Activated CD4-positive, alpha-beta T cell treated with anti-CD3 and anti-CD28 coated beads, Interleukin-2, amount 50 U/mL, for 1 hour (primary cell): ENCODE measurements around the gene NRP2.

Source experiments
- DNase-seq: peaks from one replicate; pipeline ENCODE4 v3.0.0-alpha.2; 2020

The NRP2 gene

GRCh38 chr2:205733648-205734047 is 51.3 kb downstream of the NRP2 start:
- no peak for DNase-seq

DNA sequence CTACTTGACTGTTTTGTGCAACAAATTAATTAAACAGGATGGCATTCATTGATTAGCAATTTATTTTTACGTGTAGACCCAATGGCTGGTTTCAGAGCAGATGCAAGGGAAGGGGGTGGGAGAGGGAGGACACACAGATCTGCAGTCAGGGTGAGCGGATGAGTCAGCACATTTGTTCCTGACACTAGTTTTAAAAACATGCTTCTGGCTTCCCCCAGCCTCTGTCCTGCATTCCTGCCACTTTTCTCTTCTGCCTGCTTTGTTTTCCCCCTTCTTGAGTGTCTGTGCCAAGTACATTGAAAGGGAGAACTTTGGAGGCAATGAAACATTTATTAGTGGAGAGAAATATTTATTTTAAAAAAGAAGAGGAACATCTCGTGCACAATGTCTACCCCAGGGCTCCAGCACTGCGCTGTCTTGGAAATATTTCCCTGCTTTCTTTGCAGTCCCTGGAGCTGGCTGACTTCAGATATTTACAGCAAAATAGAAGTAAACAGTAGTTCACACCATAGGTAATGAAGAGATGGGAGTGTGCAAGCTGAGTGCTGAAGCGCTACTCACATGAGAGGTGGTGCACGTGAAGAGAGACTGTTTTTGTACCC is 52.2 kb downstream of the NRP2 start:
- no peak for DNase-seq

DNA sequence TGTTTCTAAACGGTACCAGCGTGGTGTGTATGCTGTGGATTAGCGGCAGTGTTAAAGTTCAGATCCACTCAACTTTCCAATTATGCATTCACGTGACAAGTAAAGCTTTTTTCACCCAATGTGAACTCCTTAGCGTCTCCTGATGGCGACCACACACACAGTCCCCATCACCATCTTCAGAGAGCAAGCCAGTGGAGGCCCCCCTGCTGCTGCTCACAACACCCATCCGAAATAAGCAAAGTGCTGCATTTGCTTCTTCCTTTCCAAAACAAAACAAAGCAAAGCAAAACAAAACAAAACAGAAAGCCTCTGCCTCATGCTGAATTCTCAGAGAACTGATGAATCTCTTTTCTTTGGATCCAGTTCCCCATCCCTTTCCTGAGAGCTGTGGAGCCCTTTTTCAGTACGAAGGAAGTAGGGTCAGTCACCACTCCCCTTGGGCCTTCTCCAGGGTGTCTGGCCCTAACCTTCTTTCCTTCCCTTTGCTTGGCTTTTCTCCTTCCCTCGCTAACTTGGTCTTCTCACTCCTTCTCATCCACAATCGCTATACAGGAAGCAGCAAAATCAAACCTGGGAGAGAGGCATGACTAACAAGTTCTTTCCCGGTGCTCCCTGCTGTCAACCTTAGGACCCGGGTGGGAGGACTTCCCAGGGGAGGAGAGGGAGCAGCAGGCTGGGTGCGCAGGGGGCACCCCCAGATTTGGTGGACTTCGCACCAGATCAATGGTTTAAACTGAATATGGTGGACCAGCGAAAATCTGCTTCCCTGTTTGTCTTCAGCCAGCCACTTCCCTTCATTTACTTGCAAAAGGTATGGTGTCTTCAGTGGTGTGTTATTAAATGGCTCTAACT is 56.0 kb downstream of the NRP2 start:
- no peak for DNase-seq

- DNase-seq: no peak
These were observed 57.3 kb downstream of the NRP2 start for GRCh38 chr2:205739620-205740019.

GRCh38 chr2:205740381-205740780 is 58.1 kb downstream of the NRP2 start:
- no peak for DNase-seq

DNA sequence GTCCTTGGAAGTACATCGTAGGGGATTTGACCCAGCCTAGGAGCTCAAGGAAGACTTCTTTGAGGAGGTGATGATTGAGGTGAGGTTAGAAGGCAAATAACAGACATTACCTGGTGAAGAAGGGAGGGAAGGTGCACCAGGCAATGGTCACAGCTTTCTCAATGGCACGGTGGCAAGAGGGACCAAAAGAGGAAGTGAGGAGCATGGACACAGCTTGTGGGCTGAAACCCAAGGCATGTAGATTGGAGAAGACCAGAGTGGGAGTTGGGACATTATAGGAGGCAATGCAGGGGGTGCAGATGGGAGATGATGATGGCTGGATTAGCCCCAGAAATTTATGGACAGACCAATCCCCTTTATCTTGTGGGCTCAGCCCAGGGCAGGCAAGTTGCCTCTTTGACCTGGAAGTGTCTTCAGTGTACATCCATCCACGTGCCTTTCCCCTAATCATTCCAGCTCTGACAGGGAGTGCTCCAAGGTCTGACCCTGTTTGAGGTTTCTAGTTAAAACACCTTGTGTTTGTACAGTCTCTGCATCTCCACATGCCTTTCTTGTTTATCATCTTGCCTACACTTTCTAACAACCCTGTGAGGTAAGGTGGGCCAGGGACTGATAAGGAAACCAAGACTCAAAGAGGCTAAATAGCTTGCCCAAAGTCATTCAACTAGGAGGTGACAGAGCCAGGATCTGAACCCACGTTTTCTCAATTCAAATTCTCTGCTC is 59.1 kb downstream of the NRP2 start:
- DNase-seq: no peak

GRCh38 chr2:205743137-205743536 is 60.8 kb downstream of the NRP2 start:
- DNase-seq: no peak

DNA sequence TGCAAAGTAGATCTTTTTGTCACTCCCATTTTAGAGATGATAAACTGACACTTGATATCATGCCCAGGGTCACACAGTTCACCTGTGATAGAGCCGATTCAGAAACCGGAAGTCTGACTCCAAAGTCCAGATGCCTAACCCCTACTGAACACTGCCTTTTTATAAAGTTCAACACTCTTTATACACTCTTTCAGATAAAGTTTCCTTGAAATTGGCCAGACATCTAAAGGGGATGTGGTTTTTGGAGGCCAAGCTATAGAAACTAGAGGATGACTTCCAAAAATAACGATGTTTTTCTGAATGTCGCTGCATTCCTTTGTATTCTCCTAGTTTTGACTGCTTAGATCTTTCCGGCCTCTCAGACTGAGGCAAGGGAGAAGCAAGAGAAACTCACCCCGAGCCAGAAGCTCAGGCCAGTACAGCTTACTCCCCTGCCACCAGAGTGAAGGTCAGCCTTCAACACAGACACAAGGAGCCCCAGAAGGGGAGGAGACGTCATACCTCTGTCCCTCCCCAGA is 61.8 kb downstream of the NRP2 start:
- no peak for DNase-seq

DNA sequence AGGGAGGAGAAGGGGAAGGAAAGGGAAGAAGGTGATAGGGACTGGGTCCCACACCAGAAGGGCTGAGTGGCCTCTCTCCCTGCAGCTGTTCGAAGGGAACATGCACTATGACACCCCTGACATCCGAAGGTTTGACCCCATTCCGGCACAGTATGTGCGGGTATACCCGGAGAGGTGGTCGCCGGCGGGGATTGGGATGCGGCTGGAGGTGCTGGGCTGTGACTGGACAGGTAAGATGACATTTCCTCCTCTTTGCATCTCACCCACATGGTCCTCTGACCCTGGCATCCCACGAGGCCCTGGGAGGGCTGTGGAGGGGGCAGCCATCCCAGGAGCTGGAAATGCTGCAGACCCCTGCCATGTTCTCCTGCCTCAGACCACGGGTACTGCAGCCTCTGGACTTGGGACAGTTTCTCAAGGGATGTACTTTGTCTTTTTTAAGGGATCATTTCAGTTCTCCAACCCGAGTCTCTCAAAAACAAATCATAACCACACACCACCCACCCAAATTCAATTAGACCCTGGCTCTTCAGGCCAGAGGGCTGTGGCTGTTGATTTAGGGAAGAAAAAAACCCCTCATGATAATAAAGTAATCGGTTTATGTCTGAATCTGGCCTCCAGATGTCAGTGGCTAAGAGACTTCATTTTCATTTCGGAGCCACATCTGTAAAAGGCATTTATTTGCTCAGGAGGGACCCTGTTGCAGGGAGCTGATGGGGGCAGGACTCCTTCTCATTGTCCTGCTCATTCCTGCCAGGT is 63.5 kb downstream of the NRP2 start:
- no peak for DNase-seq

DNA sequence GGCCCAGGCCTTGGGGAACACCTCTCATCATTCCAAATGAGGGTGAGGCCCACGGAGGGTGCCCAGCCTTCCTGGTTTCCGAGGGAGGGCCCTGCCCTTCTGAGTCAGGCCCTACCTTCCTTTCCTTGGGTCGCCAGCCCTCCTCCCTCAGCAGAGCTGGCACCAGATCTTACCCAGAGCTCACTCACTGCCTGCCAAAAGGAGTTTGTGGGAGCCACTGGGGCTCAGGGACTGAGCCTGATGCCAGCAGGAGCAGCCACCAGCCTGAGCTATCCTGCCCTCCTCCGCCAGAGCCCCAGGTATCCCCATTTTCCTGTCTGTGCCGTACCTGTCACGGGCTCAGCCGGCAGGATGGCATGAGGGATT is 64.1 kb downstream of the NRP2 start:
- DNase-seq: no peak

DNA sequence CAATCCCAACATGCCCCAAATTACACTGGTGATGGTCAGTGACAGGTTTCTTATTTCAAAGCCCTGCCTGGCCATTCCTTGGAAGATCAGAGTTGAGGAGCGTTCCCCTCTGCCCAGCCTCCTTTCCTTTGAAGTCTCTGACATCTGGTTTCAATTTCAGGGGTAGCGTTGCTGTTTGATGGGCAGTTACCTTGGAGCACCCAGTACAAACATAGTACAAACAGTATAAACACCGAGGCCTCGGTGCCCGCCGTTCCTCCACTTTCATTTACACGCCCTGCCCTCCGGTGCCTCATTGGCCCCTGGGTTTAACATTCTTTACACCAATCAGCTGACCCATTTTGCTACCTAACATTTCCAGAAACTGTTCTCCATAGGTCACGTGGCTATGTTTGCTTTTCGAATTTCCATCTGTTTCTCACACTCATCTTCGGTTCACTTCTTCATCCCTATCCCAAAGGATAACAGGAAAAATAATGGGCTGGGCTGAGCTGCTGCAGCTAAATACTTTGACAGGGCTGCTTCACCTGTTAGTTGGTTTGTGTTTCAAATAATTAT is 65.6 kb downstream of the NRP2 start:
- no peak for DNase-seq

DNA sequence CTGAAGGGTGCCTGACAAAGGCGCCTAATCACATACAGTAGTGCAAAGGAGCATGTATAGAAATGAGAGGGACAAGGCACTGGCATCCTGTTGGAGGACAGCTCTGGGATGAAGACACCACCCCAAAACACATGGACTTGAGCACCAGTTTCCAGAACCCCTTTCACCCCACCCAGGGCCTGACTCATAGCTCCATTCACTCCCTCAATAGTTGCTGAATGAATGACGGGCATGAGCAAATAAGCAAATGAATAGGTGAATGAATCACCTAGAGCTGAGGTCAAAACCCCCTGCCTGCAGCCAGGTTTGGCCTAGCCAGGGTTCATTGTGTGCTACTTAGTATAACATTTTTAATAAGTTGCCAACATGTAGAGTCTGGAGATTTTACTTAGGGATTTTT is 66.3 kb downstream of the NRP2 start:
- DNase-seq: no peak

DNA sequence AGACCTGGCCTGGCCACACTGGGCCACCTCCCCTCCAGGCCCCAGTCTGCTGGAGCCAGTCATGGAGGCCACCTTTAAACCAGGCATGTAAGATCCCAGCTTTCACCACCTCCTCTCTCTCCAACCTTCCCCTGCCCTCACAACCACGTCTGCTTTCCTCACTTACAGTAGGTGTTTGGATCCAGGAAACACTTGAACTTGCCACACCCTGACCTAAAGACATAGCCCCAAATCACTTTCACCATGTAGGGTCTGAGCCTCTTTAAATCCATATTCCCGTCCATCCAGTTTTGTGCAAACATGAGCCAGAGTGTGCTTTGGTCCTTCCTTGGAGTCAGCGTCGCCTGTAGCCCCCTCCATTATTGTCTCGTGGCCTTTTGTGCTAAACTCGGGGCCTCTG is 66.8 kb downstream of the NRP2 start:
- DNase-seq: no peak

DNA sequence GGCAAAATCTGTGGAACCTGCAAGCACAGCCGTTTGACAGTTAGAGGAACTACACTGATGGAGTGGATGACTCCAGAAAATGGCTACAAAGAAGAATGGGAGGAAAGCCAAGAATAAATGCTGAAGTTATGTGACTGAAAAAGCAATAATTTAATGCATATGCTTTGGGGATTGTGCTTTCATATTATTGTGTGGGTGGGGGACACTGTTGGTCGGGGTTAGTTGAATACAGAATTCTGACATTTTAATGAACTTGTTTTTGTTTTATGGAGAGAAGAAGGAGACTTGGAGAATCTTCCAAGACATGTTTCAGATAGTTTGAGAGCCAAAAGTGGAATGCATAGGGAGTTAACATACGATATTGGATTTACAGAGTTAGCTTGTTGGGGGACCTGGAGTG is 68.5 kb downstream of the NRP2 start:
- no peak for DNase-seq

DNA sequence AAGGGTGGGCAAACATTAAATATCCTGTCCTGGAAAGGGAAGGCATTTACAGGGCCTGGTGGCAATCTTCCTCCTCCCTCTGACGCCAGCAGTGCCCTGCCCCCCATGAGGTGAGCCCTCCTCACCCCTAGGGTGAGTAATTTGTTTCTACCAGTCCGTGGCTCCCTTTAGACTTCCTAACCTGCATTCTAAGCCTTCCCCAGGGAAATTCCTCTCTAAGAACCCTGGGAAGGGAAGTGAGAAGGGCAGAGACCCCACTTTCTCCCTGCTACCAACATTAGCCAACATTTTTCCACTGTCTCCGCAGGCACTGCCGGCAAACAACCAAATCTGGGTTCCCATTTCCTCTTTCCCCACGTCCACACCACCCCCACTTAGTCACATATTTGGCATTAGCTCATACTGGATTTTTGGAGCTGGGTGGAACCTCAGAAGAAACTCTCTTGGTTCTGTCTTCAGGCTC is 69.3 kb downstream of the NRP2 start:
- DNase-seq: no peak

GRCh38 chr2:205752296-205752820 is 70.1 kb downstream of the NRP2 start:
- no peak for DNase-seq

GRCh38 chr2:205752924-205753323 is 70.6 kb downstream of the NRP2 start:
- no peak for DNase-seq

GRCh38 chr2:205754285-205754923 is 72.1 kb downstream of the NRP2 start:
- no peak for DNase-seq

DNA sequence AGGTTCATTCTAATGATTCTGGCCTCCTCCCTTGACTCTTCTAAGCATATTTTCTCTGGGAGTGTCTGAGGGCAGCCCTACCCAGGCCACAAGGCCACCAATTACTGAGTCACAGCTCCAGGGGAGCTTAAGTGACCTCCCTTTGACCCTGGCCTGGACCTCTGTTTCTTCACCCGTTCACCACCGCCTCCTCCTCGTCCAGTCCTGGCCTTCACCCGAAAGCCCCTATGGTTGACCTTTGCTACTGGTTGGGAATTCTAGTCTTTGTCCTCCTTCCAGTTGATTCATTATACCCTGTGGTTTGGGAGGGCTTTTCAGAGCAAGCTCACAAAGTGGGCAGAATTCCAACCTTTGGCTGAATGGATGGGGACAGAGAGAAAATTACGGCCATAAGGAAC is 72.6 kb downstream of the NRP2 start:
- DNase-seq: no peak

GRCh38 chr2:205755923-205756322 is 73.6 kb downstream of the NRP2 start:
- DNase-seq: no peak

GRCh38 chr2:205757271-205757670 is 75.0 kb downstream of the NRP2 start:
- DNase-seq: no peak

- DNase-seq: no peak
These were observed 75.8 kb downstream of the NRP2 start for GRCh38 chr2:205758051-205758450.
